NCI-H1417 treated with DMSO at 0.1 percent for 48 hours (cell line): Measurements from ENCODE around the gene F13A1.
"Not testable (repeated sequence)": the region's sequence is repeated elsewhere in the genome, so short reads cannot be mapped to it uniquely, and the experiment has no call there.

Experiments used
- DNase-seq: peaks from one replicate; lab custom pipeline; 2025; lab: John Stamatoyannopoulos, UW

F13A1 gene

DNA sequence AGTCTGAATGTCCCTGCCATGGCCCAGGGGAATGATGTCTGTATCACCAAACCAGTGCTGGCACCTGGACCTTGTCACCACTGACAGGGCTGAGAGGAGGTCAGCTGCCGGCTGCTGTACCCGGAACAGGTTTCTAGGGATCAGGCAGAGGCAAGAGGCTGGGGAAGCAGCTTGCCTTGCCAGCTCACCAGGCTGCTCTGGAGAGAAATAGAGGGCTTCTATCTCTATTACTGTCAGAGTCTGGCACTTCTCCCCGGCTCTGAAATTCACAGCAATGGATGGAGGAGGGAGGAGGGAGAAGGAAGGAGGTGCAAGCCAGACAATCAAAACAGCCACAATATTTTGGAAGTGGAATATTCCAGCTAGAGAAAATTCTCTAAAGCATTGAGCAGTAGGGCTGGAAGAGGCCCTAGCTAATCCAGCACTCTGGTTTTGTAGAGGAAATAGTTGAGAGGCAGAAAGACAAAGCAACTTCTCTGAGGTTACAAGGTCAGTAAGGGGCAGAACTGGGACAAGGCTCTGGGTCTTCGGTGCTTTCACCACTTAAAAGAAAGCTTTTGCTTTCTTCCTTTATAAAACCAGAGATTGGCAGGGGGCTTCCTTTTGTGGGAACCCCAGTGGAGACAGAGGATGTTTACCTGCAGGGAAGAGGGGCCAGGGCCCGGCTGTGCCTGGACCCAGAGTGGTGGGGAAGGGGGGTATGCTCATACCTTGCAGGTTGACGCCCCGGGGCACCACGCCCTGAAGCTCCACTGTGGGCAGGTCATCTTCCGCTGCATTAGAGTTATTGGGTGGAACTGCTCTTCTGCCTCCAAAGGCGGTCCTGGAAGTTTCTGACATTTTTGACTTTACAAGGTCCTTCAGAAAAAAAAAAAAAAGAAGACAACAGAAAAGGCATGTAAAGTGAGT, 2.4 kb downstream of the F13A1 start:
- DNase-seq, result no peak

DNA sequence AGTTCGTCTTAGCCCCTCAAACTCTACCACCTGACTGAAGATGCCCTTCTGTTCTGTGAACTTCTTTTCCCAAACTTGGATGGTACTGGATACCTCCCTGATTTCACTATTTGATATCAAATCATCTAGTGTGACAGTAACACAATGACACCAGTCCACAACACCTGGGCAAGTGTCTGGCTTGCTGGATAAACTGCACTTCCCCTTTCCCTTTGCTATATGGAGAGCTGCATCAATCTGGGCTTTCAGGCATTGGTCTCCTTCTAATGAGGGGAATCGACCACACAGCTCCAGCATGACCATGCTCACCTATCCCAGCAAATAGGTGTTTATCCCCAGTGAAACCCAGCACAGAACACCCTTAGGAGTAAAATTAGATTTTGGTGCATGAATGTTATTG, 3.1 kb downstream of the F13A1 start:
- no peak for DNase-seq

DNA sequence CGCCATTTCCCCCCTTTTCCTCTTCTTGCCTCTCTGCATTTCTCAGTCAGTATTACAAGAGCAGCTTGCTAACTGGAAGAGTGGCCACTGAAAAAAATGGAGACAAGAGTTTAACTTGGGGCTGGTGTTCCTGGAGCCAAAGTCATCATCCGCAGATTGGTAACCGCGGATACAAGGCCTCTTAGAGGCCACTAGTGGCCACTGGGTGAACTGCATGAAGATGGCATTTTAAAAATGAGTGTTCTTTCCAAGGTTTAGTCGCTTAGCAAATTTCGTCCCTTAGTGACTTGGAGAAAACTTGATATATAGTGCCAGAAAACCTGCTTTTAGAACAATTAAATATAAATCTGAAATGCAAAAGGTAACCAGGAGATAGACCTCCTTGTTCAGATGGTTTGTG, 4.8 kb downstream of the F13A1 start:
- no peak for DNase-seq

DNA sequence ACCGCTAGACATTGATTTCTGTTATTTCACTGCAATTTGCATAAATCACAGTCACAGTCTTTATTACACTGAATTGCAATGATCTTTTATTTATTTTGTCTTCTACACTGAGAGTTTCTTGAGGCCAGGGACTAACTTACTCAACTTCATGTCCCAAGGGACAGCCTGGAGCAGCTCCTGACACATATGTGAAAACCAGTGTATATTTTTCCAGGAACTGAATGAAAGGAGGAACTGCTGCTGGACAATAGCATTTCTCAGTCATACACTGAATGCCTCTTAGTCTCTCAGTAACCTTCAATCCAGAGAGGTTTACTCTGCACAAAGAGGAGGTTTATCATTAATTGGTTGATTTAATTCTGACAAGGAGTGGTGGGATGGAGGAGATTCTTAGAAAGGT, 5.9 kb downstream of the F13A1 start:
- DNase-seq, result no peak

DNA sequence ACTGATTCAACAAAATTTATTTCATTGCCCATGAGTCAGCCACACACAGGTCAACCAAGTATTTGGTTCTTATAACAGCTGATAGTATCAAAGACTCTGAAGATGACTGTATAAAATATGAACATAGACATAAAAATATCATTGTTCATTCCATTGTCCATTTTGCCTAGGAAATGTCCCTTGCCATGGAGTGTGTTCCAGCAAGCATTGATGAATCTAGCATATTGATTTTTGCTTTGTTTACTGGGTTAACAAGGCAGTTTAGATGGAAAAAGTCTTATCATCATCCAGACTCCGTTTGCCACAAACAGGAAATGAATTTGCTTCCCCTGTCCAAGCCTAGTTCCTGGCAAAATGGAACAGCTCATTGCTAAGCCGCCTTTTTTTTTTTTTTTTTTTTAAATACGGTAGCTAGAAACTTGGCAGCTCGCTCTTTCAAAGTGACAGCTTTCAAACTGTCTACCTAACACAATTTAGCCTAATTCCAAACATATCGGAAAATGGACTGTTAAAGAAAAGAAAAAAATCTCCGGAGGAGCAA, 7.5 kb downstream of the F13A1 start:
- DNase-seq, result no peak

DNA sequence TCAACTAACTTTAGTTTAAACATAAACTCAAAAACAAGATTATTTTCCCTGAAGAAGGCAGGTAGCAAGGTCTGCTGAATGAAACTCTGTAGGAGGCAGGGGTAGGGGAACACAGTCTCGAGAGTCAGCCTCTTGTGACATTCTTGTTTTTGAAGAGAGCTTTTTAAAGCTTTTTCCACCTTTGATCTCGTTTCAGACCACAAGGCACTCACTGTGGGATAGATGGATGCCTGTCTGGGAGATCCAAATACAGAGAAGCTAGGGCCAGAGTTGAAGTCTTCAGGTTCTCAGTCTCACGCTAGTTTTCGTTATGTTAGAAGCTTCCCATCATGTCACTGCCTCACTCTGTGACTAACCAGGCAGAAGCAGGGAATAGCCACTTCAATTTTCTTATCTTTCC, 14.9 kb downstream of the F13A1 start:
- no peak for DNase-seq

DNA sequence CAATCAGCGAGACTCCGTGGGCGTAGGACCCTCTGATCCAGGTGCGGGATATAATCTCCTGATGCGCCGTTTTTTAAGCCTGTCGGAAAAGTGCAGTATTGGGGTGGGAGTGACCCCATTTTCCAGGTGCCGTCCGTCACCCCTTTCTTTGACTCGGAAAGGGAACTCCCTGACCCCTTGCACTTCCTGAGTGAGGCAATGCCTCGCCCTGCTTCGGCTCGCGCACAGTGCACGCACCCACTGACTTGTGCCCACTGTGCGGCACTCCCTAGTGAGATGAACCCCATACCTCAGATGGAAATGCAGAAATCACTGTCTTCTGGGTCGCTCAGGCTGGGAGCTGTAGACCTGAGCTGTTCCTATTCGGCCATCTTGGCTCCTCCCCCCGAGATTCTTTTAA, 20.1 kb downstream of the F13A1 start:
- DNase-seq, result not testable (repeated sequence)

DNA sequence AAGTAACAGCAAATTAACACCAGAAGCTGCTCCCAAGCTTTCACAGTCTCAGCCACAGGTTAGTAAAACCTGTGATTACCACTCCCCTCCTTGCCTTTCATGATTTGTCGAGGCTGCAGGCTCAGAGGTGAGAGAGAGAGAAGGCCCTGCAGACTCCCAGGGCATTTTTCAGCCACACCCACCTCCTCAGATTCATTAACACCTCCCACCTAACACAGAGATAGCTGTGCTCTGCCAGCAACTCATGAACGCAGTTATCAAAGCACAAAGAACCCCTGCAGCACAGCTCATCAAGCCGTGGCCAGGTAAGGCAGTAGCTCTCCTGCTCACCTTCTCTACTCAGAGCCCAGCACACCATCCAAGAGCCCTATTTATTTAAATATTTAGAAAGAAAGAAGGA, 27.1 kb downstream of the F13A1 start:
- no peak for DNase-seq

DNA sequence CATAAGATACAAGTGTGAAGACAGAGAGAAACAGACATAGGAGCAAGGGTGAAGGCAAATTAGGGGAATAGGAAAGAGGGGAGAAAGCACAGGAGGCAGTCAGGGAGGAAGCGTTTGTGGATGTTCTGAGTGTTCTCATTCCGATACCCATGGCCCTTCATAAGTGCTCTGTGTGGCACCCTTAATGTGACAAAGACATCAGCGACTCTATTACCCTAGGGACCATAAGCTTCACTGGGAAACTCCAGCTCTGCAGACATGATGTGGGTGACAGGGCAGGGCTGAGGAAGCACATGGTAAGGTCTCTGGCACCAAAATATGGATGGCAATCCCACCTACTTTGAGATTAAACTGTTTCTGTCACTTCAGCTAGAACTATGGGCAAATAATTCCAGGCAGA, 33.0 kb downstream of the F13A1 start:
- no peak for DNase-seq

DNA sequence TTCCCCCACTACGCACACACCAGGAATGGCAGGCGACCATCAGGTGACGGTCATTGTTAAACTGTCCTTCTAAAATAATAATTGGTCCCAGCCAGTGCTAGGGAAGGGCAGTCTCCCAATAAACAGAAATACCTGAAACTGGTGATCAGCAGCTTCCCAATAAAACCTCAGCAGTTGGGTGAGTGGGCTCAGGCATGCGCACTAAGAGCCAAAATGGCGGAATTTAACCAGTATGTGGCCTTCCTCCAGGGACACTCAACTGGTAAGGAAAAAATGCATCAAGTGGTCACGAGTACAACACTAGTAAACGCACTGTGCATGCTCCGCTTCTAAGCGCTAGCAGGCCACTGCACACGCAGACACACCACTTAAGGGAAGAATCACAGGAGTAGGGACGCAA, 34.8 kb downstream of the F13A1 start:
- no peak for DNase-seq

DNA sequence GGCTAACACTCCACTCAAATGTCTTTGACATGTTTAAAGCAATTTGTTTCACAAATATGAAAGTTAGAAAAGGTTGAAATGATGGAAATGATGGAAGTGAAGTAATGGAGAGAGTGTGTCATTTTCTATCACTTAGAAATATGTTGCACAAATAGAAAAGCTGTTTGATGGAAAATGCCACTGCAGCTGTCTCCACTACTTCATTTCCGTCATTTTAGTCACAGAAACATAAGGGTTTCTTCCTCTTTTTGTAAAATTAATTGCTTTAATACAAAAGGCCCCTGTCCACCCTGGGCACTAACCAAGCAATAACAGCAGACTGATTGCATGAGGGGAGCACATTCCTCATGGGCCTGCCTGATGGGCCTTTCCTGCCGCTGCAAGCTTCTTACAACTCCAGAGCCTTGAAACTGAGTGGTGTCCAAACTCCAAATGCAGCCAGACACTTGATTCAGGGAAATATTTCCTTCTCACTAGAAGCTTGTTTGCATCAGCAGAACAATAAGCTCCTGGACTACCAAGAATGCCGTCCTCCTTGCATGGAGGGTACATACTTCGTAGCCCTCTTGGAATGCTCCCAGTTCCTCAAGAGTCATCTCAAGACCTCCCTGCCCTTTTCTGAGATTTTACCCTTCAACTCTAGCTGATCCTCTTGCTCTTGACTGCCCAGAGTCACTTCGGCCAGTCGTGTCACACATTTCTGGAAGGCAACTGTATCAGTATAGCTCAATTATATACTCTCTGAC, 36.1 kb downstream of the F13A1 start:
- DNase-seq, result no peak

DNA sequence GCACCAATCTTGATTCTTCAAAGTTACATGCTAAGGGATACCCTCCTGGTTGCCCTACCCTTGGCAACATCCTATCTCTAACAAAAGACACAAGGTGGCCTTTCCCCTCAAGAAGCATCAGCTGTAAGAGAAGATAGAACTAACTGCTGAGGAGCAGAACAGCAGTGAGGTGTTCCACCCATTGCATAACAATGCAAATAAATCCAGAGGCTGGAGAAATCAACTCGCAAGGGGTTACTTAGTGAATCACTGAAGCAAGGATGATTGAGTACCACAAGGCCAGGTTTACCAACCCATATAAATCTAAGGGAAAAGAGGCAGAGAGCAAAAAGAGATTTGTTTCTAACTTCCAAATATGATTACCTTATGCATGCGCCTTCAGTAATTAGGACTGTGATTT, 36.7 kb downstream of the F13A1 start:
- DNase-seq, result no peak

DNA sequence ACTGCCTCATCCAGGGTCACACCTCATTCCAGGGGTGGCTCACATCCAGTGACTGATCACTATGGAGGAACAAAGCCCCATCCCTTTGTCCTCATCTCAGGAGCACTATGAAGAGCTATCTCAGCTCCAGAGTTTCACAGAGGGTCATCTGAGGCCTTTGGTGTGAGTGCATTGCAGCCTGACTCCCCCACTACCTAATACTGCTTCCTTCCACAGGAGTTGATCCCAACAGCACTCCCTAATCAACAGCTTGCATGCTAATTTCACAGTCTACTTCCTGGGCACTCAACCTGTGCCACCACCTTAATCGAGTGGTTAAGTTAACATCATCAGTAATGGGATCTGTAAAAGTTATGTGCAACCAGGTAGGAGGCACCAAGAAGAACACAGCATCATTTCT, 37.7 kb downstream of the F13A1 start:
- no peak for DNase-seq

DNA sequence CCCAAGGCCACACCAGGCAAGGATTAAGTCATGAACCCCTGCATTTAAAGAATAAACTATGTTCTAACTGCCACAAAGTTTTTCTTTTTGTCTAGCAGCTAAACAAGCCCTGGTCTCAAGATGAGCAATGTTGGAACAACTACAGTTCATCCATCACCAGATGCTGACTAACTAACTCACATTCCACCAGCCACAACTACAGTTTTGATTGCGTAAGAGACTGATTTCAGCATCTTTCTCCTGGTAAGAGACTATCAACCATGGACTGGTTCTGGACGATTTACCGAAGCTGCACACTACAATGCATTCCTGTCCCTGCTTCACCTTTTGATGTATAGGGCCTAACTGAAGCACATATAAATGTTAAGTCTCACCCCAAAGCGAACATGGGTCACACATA, 43.0 kb downstream of the F13A1 start:
- DNase-seq, result no peak

DNA sequence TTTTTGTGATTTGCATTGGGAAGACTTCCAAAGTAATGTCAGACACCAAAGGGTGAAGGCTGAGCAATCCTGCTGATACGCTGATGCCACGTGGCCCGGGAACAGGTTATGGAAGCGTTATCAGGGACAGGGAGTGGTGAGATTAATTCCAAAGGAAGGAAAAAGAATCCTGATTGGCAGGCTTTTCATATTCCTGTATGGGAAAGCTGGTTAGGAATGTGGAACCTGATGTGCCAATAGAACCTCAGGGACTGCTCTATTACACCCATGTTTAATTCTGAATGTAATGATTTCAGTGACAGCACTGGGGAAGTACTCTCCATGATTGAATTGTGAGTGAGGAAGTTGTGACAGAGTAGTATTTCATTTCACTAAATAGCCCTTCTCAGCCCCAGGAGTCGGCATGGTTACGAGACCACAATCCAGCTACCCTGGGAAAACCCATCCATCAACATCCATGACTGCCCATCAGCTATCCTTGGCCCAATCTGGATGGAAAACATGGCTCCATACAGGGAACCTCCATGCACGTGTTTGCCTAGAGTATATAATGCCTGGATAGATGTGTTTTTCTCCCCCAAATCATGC, 49.4 kb downstream of the F13A1 start:
- DNase-seq, result no peak

DNA sequence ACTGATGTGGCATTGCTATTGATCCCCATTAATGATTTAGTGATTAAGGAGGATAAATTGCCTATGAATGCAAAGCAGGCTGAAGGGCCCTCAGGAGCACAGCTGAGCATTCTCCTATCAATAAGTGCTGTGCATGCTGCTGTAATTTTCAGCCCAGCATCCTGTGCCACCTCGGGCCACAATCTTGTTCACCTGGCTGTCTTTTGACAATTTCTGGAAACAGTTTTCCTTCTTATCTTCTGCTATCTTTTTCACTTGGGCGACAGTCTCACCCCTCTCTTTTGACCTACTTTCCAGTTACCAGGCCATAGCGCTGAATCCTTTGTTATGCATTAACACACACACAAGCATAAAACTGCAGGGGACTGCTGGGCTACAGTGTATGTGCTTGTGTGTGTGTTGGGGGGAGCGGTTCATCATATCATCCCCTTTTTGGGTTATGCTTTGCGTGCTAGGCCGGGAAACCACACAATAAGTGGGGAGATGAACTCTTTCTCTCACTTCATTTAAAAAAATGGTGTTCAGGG, 60.2 kb downstream of the F13A1 start:
- DNase-seq, result no peak

DNA sequence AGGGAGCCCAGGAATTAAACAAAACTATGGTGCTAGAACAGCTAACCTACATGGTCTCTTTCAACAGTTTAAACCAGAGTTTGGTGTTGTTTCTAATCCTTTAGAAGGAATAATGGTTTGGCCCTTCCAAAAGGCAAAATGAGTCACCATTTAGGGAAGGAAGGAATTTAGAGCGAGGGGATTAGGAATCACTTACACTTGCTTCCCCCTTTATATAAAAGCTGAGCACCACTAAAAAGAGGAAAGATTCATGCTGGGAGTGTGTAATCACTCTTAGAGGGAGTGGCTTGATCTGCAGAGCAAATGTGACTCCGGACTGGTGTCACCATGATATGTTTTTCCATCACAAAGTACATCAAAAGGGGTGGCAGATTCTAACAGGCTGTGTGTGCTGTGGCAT, 63.6 kb downstream of the F13A1 start:
- no peak for DNase-seq

DNA sequence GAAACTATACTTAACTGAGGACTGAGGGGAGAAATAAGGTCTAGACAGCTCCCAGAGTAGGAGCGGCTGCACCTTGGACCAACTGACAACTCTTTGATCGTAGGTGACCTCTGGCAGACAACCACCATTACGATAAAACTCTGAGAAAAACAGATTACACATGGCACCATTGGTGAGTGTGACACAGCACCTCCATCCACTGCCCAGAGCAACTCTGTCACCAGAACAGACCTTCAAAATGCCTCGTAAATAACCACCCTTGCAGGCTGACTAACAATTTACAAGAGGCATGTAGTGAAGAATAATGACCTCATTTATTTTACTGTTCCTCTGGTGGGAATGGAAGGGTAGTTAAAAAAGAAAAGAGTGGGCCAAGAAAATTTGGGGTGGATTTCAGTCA, 64.2 kb downstream of the F13A1 start:
- DNase-seq, result no peak

DNA sequence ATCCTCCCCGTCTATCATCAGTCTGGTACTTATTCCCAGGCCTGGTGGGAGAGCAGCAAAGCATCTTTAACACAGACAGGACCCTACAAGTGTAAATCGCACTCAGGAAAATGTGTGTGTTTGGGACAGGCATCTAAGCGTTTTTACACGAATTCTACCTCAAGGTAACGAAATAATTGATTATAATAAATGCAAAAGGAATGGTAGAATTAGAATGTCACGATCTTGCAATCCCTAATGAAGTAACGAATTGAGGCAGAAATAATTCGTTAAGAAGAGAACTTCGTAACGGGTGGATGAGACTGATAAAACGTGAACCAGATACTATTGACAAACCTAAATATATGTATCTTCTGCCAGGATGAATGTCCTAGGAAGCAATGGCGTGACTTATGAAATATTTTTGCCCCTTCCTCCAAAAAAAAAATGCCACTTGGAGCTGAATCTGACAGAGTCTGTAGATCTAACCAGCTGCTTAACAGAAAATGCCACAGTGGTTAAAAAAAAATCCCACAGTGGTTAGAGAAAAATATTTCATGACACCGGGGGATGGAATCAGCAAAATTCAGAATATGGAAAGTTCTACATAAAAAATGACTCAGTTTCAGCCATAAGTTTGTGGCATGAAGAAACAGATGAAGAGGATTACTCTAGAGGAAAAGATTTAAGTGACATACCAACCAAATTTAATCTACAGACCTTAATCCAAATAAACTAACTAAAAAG, 68.7 kb downstream of the F13A1 start:
- DNase-seq, result no peak

DNA sequence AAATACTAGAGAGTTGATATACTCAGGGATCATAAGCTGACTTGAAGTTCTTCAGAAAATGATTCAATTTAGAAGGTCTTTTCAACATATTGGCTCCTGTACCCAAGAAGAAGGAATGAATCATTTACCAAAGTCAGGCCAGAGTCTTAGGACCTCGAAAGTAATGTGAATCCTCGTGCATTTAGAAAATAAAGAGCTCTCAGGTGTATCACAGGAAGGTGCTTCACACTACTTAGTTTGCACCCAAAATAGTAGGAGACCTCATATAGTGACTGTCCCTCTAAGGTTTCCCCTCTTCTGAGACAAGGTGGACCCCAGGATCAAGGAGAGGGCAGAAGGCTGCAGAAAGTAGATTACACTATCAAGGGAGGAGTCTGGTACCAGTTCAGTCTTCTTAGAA, 71.8 kb downstream of the F13A1 start:
- DNase-seq, result no peak

DNA sequence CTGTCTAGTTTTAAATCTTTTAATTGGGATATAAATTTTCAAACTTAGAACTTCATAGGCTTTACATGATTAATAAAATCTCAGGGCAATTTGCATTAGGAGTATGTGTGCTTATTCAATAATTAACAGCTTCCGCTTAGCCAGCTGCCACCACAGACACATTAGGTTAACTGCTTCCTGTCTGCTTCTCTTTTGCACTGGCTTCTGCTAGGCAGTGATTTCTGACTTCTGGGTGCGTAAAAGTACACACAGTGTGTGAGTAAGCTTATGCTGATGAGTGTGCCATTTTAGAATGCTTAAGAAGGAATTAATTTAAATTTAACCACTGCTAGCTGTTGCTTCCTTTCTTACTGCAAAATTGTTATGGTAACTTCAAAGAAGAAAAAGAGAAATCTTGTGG, 73.9 kb downstream of the F13A1 start:
- no peak for DNase-seq

DNA sequence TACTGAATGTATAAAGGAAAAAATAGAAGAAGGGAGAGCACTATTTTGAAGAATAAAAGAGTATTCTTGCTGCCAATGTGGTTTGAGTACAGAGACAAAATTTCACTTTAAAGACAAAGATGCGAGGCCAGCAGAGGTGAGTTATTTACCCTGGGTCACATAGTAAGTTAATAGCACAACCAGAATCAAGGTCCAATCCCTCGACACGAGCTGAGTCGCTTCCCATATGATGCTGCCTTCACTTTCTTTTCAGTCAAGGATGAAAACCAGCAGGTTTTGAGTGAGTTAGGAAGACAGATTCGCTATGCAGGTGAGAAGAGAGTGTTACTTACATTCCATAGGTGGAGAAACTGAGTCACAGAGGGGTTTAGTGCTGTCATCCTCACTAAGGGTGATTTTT, 75.8 kb downstream of the F13A1 start:
- DNase-seq, result no peak
